Heart left ventricle (tissue), 16 donors: Measurements from ENCODE around the gene IDH2. TPM values are rescaled to one million over a fixed set of nuclear protein-coding genes. Genes with fewer than 3 reads are reported as not detected.

Experiments
- ATAC-seq, 4 donors: fragments of 200-7000 bp; cut with Tn5 transposase; one replicate each; pipeline ENCODE4 v1.9.1; 2020 to 2022; ENCODE audit warnings: moderate library complexity in 4 of 4, mild to moderate bottlenecking in 3 of 4, moderate number of reproducible peaks in 1 of 4
- DNase-seq, 5 donors: peaks; one replicate each; pipeline ENCODE4 v3.0.0-alpha.2; 2020
- H3K27ac ChIP-seq, 12 donors: fragments of 200-600 bp; sonication (generic) in 4 of 12; one replicate each; pipeline versions ENCODE4 v1.5.0 to v1.8.0; 2016 to 2022; ENCODE audit warnings: mild to moderate bottlenecking in 2 of 12
- H3K27me3 ChIP-seq, 9 donors: fragments of 200-600 bp; sonication (generic) in 2 of 9; one replicate each; pipeline versions ENCODE4 v1.5.1 to v1.8.0; 2016 to 2022; ENCODE audit warnings: mild to moderate bottlenecking in 3 of 9
- H3K36me3 ChIP-seq, 9 donors: fragments of 200-600 bp; sonication (generic) in 2 of 9; one replicate each; pipeline versions ENCODE4 v1.5.0 to v1.8.0; 2018 to 2022; ENCODE audit warnings: mild to moderate bottlenecking in 2 of 9
- H3K4me1 ChIP-seq, 12 donors: fragments of 200-600 bp; sonication (generic) in 4 of 12; one replicate each; pipeline versions ENCODE4 v1.5.0 to v1.8.0; 2016 to 2022; ENCODE audit warnings: mild to moderate bottlenecking in 3 of 12
- H3K4me3 ChIP-seq, 12 donors: fragments of 200-600 bp; sonication (generic) in 4 of 12; one replicate each; pipeline versions ENCODE4 v1.5.0 to v1.8.0; 2017 to 2022; ENCODE audit warnings: mild to moderate bottlenecking in 9 of 12, moderate library complexity in 4 of 12
- H3K9me3 ChIP-seq, 12 donors: fragments of 200-600 bp; sonication (generic) in 4 of 12; one replicate each; pipeline versions ENCODE4 v1.5.0 to v1.8.0; 2016 to 2022; ENCODE audit warnings: mild to moderate bottlenecking in 1 of 12
- CTCF ChIP-seq, 12 donors: fragments of 200-600 bp; sonication (generic) in 4 of 12; IDR thresholded peaks; one replicate each; pipeline versions ENCODE4 v1.5.0 to v1.8.0; 2018 to 2022; ENCODE audit warnings: antibody characterized with exemption in 12 of 12, mild to moderate bottlenecking in 5 of 12
- POLR2A ChIP-seq, 2 donors: fragments of 450-650 bp; IDR thresholded peaks; one replicate each; pipeline ENCODE4 v1.6.1; 2017; ENCODE audit warnings: antibody characterized with exemption in 2 of 2, mild to moderate bottlenecking in 2 of 2, moderate library complexity in 2 of 2
- WGBS, 4 donors: extraction: QIAGEN DNeasy Blood & Tissue Kit in 2 of 4; methylation state at CpG; one replicate each; pipeline versions ENCODE4 v1.1.5 to v1.1.7; 2013 to 2018; 5-methylcytosine and 5-hydroxymethylcytosine counted together
- intact Hi-C, 10 donors: fragments of 100-400 bp; cut with DNase I; formaldehyde crosslinking; loops; one replicate each; pipeline versions ENCODE4 v1.11.1 to v1.14.2; 2022
- polyA plus RNA-seq, 2 donors: library from polyadenylated mRNA; stranded (reverse); fragments of 200-250 nt; gene quantifications; one replicate each; pipeline ENCODE4 v1.2.3, GENCODE V29; 2013
- total RNA-seq, 9 donors: library from RNA; depleted of rRNA in 2 of 9; stranded (reverse); fragments of >200 nt in 2 of 9; fragmentation: NEBNext Ultra II Directional in 3 of 9; extraction: Animal tissue kit (Norgen Biotek cat#: 25700) in 3 of 9; gene quantifications; one replicate each; pipeline versions ENCODE4 v1.1.0 to v1.2.4, GENCODE V29; 2016 to 2023
- donor health status: ischemic (EF 13 %, LVEDD 7.1; RV severe dilation, severe dysfunction).
- donor health status: healthy with polysubstance abuse.
- donor health status: DM: no; HTN: yes; CAD: no.
- donor health status: DM: no; HTN: no; CAD: no.
- donor health status: ischemic (EF 25% LVEDD 6.9; RV normal size, moderate dysfunction).
- donor health status: ischemic (EF 25% LVEDD 5.7; RV mildly dilated, moderate dysfunction).
- donor health status: healthy.
- donor health status: DM: yes; HTN: yes; CAD: no.
- donor health status: ischemic (EF 35%, LVEDD 5.7; RV mildly dilated, moderate dysfunction).
- donor health status: nonischemic (EF 11% LVEDD 7.7; RV severe dilation, severe dysfunction).
- donor health status: DM: yes; HTN: yes; CAD: no.
- donor health status: PGD.
- donor health status: ischemic (EF 29% LVEDD 5.4; RV normal size, mild dysfunction).
- donor health status: nonischemic (EF 23%, LVEDD 6.1; RV moderate dilation, normal function).

The IDH2 gene
- total and polyA plus RNA-seq, 11 donors: 366 to 1,258 (median 729) TPM

GRCh38 chr15:90037511-90037860, 64.8 kb downstream of the IDH2 start:
- Histone ChIP-seq H3K27ac (peak overlapping the region in 2 of 12 donors; percentile 82 to 97), H3K27me3 (no peaks in the 10 kb centered on the region), H3K36me3 (no peaks in the 10 kb centered on the region), H3K4me1 (peaks cover 0 to 79% (median 45%) of the 10 kb centered on the region in 12 donors), H3K9me3 (no peaks in the 10 kb centered on the region), H3K4me3 (no peak overlapping the region)
- DNase-seq: no peak
- no peak for TF ChIP-seq CTCF (IDR thresholded peaks at IDR 0.05)
- TF ChIP-seq POLR2A (IDR thresholded peaks at IDR 0.05): no peak
- intact Hi-C loops: no loop called here
- ATAC-seq: no peak
- 68 to 88% (median 72%) methylated on average over 5 of the region's 5 CpGs for WGBS, 4 donors

GRCh38 chr15:90036806-90037510, 65.3 kb downstream of the IDH2 start:
- Histone ChIP-seq H3K4me1 (peaks cover 0 to 84% (median 45%) of the 10 kb centered on the region in 12 donors), H3K4me3 (no peak overlapping the region), H3K9me3 (no peaks in the 10 kb centered on the region), H3K27ac (peak overlapping the region in 4 of 12 donors; percentile 1 to 97 (median 79)), H3K27me3 (no peaks in the 10 kb centered on the region), H3K36me3 (no peaks in the 10 kb centered on the region)
- ATAC-seq (no peak), DNase-seq (peak in 1 of 5 donors; percentile 47)
- TF ChIP-seq POLR2A (IDR thresholded peaks at IDR 0.05) (no peak), CTCF (IDR thresholded peaks at IDR 0.05) (no peak)
- 65 to 72% (median 68%) methylated on average over 11 of the region's 11 CpGs for WGBS, 4 donors
- intact Hi-C loops: no loop called here

- Histone ChIP-seq H3K4me1 (peaks cover 6 to 90% (median 50%) of the 10 kb centered on the region in 12 donors), H3K27me3 (no peaks in the 10 kb centered on the region), H3K27ac (peak overlapping the region in 5 of 12 donors; percentile 1 to 97 (median 81)), H3K4me3 (no peak overlapping the region), H3K36me3 (no peaks in the 10 kb centered on the region), H3K9me3 (no peaks in the 10 kb centered on the region)
- no peak for ATAC-seq
- TF ChIP-seq POLR2A (IDR thresholded peaks at IDR 0.05) (no peak), CTCF (IDR thresholded peaks at IDR 0.05) (no peak)
- 68 to 76% (median 72%) methylated on average over 9 of the region's 9 CpGs for WGBS, 4 donors
- intact Hi-C loops: no loop called here
- peak in 1 of 5 donors; percentile 41 for DNase-seq
Observed at GRCh38 chr15:90036343-90036742, 65.9 kb downstream of the IDH2 start.

- ATAC-seq (peak in 2 of 4 donors; percentile 20 to 31), DNase-seq (peak in 4 of 5 donors; percentile 47 to 71 (median 57))
- Histone ChIP-seq H3K4me3 (peak overlapping the region in 1 of 12 donors; percentile 5), H3K27me3 (no peaks in the 10 kb centered on the region), H3K9me3 (no peaks in the 10 kb centered on the region), H3K4me1 (peaks cover 6 to 93% (median 55%) of the 10 kb centered on the region in 12 donors), H3K27ac (peak overlapping the region in 10 of 12 donors; percentile 33 to 97 (median 78)), H3K36me3 (no peaks in the 10 kb centered on the region)
- 82 to 87% (median 85%) methylated on average over 10 of the region's 10 CpGs for WGBS, 4 donors
- intact Hi-C loops: no loop called here
- TF ChIP-seq POLR2A (IDR thresholded peaks at IDR 0.05): no peak
Observed at GRCh38 chr15:90035840-90036230, 66.4 kb downstream of the IDH2 start.
